Activated CD8-positive, alpha-beta T cell treated with anti-CD3 and anti-CD28 coated beads, Interleukin-2, amount 10 ng/mL, durations not matched to agents 7 days and 5 days (primary cell): ENCODE measurements around the gene MED17. TPM values are rescaled to one million over a fixed set of nuclear protein-coding genes. Genes with fewer than 3 reads are reported as not detected.
"Not testable (repeated sequence)": the region's sequence is repeated elsewhere in the genome, so short reads cannot be mapped to it uniquely, and the experiment has no call there.

ENCODE experiments used
- ATAC-seq: fragments of 150-1000 bp; cut with Tn5 transposase; one replicate; pipeline ENCODE4 v1.10.0; 2021; ENCODE audit warnings: moderate library complexity
- CTCF ChIA-PET: fragments of 350-600 bp; sonication (Branson Sonifier 250); formaldehyde crosslinking; loops from one replicate; lab custom pipeline; 2021; ENCODE audit warnings: antibody characterized with exemption; lab: Charles Lee
- POLR2A ChIA-PET: fragments of 350-600 bp; sonication (Branson Sonifier 250); formaldehyde crosslinking; loops from one replicate; lab custom pipeline; 2021; ENCODE audit warnings: antibody characterized with exemption; lab: Charles Lee
- DNase-seq: peaks from one replicate; pipeline ENCODE4 v3.0.0-alpha.2; 2020
- H3K27ac Mint-ChIP-seq: one replicate; pipeline ENCODE4 v1.8.0; 2021; ENCODE audit warnings: mild to moderate bottlenecking, mixed read lengths
- H3K27me3 Mint-ChIP-seq: one replicate; pipeline ENCODE4 v1.8.0; 2021; ENCODE audit warnings: low read depth, mixed read lengths
- H3K36me3 Mint-ChIP-seq: one replicate; pipeline ENCODE4 v1.8.0; 2021; ENCODE audit warnings: low read depth, mixed read lengths
- H3K4me1 Mint-ChIP-seq: one replicate; pipeline ENCODE4 v1.8.0; 2021; ENCODE audit warnings: low read depth, mixed read lengths
- H3K4me3 Mint-ChIP-seq: one replicate; pipeline ENCODE4 v1.8.0; 2021; ENCODE audit warnings: mild to moderate bottlenecking, mixed read lengths
- H3K9me3 Mint-ChIP-seq: one replicate; pipeline ENCODE4 v1.8.0; 2022; ENCODE audit warnings: mixed read lengths; ENCODE audit not compliant: insufficient read depth
- total RNA-seq, 2 experiments: library from RNA; stranded (reverse); gene quantifications; one replicate each; pipeline ENCODE4 v1.2.3, GENCODE V29; 2021

MED17 gene
- total RNA-seq, 2 experiments from 2014 or later = 43.6 to 45.3 TPM

DNA sequence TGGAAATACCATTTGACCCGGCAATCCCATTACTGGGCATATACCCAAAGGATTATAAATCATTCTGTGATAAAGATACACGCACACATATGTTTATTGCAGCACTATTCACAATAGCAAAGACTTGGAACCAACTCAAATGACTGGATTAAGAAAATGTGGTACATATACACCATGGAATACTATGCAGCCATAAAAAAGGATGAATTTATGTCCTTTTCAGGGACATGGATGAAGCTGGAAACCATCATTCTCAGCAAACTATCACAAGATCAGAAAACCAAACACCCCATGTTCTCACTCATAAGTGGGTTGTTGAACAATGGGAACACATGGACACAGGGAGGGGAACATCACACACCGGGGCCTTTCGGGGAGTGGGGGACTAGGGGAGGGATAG lies 25.0 kb upstream of the MED17 start:
- H3K4me3 Mint-ChIP-seq, CTCF ChIA-PET, H3K4me1 Mint-ChIP-seq, H3K9me3 Mint-ChIP-seq, ATAC-seq, H3K27me3 Mint-ChIP-seq, H3K27ac Mint-ChIP-seq, DNase-seq: not testable (repeated sequence)
- POLR2A ChIA-PET = interaction anchor here (1.4 kb wide), 1 partner anchor 25 kb away, joined by 4 read pairs; the partner anchor contains the start of gene MED17
- H3K36me3 Mint-ChIP-seq = peaks cover 22% of the 10 kb centered on the region

DNA sequence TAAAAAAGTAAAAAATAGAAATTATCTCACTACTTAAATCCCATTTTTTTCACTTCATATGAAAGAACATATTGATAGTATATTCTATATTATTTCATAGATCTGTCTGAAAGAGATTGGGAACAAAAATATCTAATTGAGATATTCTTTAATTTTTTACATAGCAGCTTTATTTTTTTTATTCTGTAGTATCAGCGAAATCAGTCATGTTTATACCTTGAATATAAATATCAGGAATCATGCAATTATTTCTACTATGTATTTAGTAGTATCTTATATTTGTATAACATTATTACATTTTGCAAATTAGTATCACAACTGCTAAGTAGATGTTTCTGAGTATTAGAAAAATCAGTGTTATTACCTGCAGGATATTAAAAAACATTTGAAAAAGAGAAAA lies 22.2 kb upstream of the MED17 start:
- Mint-ChIP-seq H3K36me3 (peaks cover 31% of the 10 kb centered on the region), H3K27me3 (no peaks in the 10 kb centered on the region), H3K27ac (no peak overlapping the region), H3K9me3 (no peaks in the 10 kb centered on the region), H3K4me1 (no peaks in the 10 kb centered on the region), H3K4me3 (no peak overlapping the region)
- ATAC-seq = no peak
- DNase-seq = no peak
- ChIA-PET POLR2A (interaction anchor here (1.2 kb wide), 1 partner anchor 22 kb away, joined by 3 read pairs; the partner anchor contains the start of gene MED17), CTCF (no interaction called here)

DNA sequence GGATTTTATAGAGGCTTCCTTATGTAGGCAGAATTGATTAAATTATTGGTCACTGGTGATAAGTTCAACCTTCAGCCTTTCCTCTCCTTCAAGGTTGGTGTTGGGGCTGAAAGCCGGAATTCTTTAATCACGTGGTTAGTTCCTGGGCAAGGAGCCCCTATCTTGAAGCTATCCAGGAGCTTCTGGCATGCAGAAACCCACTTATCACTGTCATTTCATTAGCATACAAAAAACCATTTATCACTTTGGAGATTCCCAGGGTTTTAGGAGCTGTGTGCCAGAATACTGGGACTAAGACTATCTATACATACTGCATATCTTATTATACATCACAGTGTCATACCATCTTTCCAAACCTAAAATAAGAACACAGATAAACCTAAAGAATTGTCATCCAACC lies 18.5 kb upstream of the MED17 start:
- Mint-ChIP-seq H3K36me3 (peaks cover 17% of the 10 kb centered on the region), H3K4me3 (no peak overlapping the region), H3K27me3 (no peaks in the 10 kb centered on the region), H3K9me3 (no peaks in the 10 kb centered on the region), H3K27ac (no peak overlapping the region), H3K4me1 (no peaks in the 10 kb centered on the region)
- DNase-seq (no peak), ATAC-seq (no peak)
- CTCF ChIA-PET = no interaction called here
- POLR2A ChIA-PET = interaction anchor here (1.6 kb wide), 2 partner anchors 18 to 24 kb away, joined by 4 to 6 read pairs; partner anchors contain the start of genes C11orf54, MED17 and TAF1D

DNA sequence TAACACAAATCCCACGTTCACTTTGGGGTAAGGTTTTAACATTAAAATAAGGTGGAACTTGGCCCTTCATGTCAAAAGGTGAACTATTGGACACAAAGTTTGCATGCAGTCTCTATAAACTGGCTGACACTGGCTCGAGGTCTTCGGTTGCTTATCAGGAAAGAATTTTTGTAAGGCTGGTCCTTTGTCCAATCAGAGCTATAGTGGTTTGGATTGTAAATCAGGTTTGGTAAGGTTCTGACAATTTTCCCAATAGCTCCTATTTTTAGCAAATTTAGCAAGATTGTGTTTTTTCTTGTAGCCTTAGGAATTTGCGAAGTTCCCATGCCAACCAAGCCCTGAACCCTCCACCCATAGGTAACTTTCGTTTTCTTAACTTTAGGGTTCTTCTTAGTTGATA lies 17.6 kb upstream of the MED17 start:
- POLR2A ChIA-PET = interaction anchor here (1.6 kb wide), 1 partner anchor 25 kb away, joined by 4 read pairs; the partner anchor contains the start of genes C11orf54 and TAF1D
- no peak overlapping the region for H3K27ac Mint-ChIP-seq
- H3K27me3 Mint-ChIP-seq = no peaks in the 10 kb centered on the region
- H3K9me3 Mint-ChIP-seq = no peaks in the 10 kb centered on the region
- no peak overlapping the region for H3K4me3 Mint-ChIP-seq
- CTCF ChIA-PET = no interaction called here
- peaks cover 14% of the 10 kb centered on the region for H3K36me3 Mint-ChIP-seq
- H3K4me1 Mint-ChIP-seq = no peaks in the 10 kb centered on the region
- DNase-seq (no peak), ATAC-seq (no peak)

DNA sequence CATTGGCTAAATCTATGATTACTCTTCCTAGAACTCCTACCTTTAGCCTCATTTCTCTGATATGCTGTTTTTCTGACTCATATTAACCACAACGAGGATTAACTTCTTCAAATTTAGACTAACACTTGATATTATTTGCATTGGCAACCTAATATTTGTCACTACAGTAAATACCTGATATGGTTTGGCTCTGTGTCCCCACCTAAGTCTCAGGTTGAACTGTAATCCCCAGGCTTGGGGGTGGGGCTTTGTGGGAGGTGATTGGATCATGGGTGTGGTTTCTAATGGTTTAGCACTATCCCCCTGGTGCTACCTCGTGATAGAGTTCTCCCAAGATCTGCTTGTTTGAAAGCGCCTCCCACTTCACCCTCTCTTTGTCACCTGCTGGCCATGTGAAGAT lies 17.1 kb upstream of the MED17 start:
- ChIA-PET POLR2A (no interaction called here), CTCF (no interaction called here)
- H3K27me3 Mint-ChIP-seq = no peaks in the 10 kb centered on the region
- peaks cover 14% of the 10 kb centered on the region for H3K36me3 Mint-ChIP-seq
- H3K27ac Mint-ChIP-seq = no peak overlapping the region
- no peak overlapping the region for H3K4me3 Mint-ChIP-seq
- H3K9me3 Mint-ChIP-seq = peaks cover 3% of the 10 kb centered on the region
- no peak for ATAC-seq
- DNase-seq = no peak
- no peaks in the 10 kb centered on the region for H3K4me1 Mint-ChIP-seq

DNA sequence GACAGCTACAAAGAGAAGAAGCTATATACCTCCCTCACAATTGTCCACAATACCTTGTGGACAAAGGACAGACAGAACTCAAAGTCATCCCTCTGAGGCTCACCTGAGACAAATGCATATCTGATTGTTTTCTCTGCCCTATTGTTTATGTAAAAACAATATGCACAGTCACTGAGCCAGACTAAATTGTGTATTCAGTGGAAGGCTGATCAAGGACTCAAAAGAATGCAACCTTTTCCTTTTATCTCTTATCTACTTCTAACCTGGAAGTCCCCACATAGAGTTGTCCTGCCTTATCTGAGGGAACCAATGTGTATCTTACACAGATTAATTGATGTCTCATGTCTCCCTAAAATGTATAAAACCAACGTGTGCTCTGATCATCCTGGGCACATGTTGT lies 13.9 kb upstream of the MED17 start:
- ATAC-seq (no peak), DNase-seq (no peak)
- Mint-ChIP-seq H3K27me3 (no peaks in the 10 kb centered on the region), H3K36me3 (peaks cover 15% of the 10 kb centered on the region), H3K4me3 (no peak overlapping the region), H3K9me3 (peaks cover 10% of the 10 kb centered on the region), H3K4me1 (no peaks in the 10 kb centered on the region), H3K27ac (no peak overlapping the region)
- ChIA-PET POLR2A (interaction anchor here (1.4 kb wide), 1 partner anchor 14 kb away, joined by 3 read pairs; the partner anchor contains the start of gene MED17), CTCF (no interaction called here)

DNA sequence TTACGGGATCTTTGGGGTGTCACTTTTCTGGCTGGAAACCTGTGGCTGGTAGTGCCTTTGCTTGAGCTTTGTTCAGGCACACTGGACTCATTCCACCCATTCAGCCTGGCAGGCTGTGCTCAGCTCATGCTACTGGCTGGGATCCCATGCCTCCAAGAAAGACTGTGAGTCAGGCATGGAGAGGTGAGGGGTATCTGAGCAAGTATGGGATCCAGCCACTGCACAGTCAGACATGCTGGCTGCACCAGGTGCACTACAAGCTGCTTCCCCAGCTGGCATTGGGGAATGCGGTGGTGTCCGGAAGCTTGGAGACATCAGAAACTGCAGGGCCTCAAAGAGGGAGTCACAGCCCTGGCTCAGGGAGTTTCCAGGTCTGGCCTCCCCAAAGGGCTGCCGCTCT lies 12.0 kb upstream of the MED17 start:
- Mint-ChIP-seq H3K4me1 (no peaks in the 10 kb centered on the region), H3K27ac (no peak overlapping the region), H3K4me3 (no peak overlapping the region), H3K9me3 (peaks cover 10% of the 10 kb centered on the region), H3K36me3 (peaks cover 7% of the 10 kb centered on the region), H3K27me3 (no peaks in the 10 kb centered on the region)
- ATAC-seq = no peak
- CTCF ChIA-PET = no interaction called here
- DNase-seq = no peak
- POLR2A ChIA-PET = interaction anchor here (0.7 to 2.0 kb wide), 2 partner anchors 12 to 31 kb away, joined by 3 to 9 read pairs; partner anchors contain the start of genes C11orf54, MED17 and TAF1D

DNA sequence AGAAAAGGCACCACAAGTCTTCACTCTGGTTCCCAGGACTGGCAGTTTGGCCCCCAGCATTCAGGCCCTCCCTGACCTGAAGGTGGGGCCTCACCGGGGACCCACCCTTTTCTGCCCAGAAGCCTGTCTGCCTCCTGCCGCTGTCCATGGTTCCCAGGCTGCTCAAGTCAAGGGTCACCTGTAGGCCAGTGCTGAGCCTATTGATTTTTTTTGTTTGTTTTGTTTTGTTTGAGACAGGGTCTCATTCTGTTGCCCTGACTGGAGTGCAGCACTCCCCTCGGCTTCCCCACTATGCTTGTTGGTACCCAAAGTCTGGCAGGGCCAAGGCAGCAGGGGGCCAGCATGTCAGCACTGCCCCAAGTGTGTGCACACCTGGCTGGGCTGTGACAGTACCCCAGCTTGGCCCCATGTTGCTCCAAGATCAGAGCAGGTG lies 11.0 kb upstream of the MED17 start:
- DNase-seq = no peak
- no peak for ATAC-seq
- no peaks in the 10 kb centered on the region for H3K27me3 Mint-ChIP-seq
- H3K4me1 Mint-ChIP-seq = no peaks in the 10 kb centered on the region
- ChIA-PET POLR2A (interaction anchor here (0.9 to 2.0 kb wide), 3 partner anchors 11 to 45 kb away, joined by 3 to 9 read pairs (median 3); partner anchors contain the start of genes C11orf54, MED17 and TAF1D), CTCF (interaction anchor here (1.6 kb wide), 1 partner anchor 11 kb away, joined by 4 read pairs; the partner anchor contains the start of gene MED17)
- no peak overlapping the region for H3K4me3 Mint-ChIP-seq
- peaks cover 5% of the 10 kb centered on the region for H3K36me3 Mint-ChIP-seq
- peaks cover 10% of the 10 kb centered on the region for H3K9me3 Mint-ChIP-seq
- H3K27ac Mint-ChIP-seq = no peak overlapping the region

DNA sequence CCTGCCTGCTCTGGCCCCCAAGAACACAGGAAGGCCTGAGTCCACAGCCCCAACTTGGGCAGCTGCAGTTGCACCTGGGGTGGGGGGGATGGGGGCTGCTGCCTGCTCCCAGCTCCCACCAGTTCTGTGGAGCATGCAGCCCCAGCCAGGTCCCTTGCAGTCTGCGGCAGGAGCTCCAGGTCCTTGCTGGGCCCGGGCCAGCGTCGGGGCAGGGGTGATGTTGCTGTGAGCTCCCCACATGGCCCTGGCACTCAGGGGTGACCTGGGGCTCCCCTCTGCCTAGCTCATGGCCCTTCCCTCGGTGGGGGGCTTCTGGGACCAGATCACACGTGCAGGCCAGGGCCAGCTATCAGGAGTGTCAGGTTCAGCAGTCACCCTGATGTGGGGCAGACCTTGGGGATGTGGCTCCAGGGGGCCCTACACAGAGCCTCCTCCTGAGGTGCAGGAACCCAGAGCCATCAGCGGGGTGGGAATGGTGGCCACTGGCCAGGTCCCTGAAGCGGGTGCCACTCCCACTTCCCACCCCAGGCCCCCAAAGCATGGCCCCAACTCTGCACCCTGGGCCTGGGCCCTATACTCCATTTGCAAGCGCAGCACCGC lies 10.4 kb upstream of the MED17 start:
- no peak for ATAC-seq
- Mint-ChIP-seq H3K4me1 (no peaks in the 10 kb centered on the region), H3K36me3 (peaks cover 5% of the 10 kb centered on the region), H3K9me3 (peaks cover 10% of the 10 kb centered on the region), H3K27ac (no peak overlapping the region), H3K4me3 (no peak overlapping the region), H3K27me3 (no peaks in the 10 kb centered on the region)
- POLR2A ChIA-PET = interaction anchor here (0.9 to 2.0 kb wide), 3 partner anchors 10 to 45 kb away, joined by 3 to 9 read pairs (median 3); partner anchors contain the start of genes C11orf54, MED17 and TAF1D
- DNase-seq = no peak
- CTCF ChIA-PET = interaction anchor here (1.6 kb wide), 1 partner anchor 10 kb away, joined by 4 read pairs; the partner anchor contains the start of gene MED17

DNA sequence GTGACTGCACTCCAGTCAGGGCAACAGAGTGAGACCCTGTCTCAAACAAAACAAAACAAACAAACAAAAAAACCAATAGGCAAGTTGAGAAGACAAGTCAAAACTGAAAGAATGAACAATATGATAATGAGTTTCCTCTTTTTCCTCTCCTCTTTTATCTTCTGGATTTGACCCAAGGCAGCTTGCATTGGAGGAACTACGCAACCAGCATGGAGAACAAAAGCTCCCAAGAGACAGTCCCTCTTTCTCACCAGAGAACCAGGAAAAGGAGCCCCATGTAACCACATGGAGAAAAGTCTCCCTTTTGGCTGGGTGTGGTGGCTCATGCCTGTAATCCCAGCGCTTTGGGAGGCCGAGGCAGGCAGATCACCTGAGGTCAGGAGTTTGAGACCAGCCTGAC lies 9.5 kb upstream of the MED17 start:
- CTCF ChIA-PET = interaction anchor here (1.6 kb wide), 1 partner anchor 9 kb away, joined by 4 read pairs; the partner anchor contains the start of gene MED17
- H3K27me3 Mint-ChIP-seq, H3K27ac Mint-ChIP-seq, H3K4me1 Mint-ChIP-seq, H3K36me3 Mint-ChIP-seq, POLR2A ChIA-PET, DNase-seq, ATAC-seq, H3K4me3 Mint-ChIP-seq: not testable (repeated sequence)
- peaks cover 10% of the 10 kb centered on the region for H3K9me3 Mint-ChIP-seq

DNA sequence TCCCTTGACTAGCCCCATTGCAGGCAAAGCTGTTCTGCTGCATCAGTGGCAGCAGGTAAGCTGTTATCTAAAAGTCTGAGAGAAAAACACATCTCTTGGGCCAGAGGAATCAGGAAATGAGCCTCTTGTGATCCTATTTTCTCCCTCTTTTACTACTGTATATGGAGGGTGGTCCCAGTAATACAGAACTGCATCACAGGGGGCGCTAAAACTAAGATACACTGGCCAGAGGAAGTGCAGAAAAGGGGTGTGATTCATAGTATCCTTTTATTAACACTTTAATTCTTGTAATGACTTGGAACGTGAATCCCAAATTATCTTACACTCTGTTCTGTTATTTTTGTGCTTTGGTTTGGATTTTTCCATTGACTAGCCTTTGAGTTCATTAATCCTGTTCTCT lies 8.8 kb upstream of the MED17 start:
- ChIA-PET CTCF (no interaction called here), POLR2A (interaction anchor here (1.0 kb wide), 1 partner anchor 9 kb away, joined by 3 read pairs; the partner anchor contains the start of gene MED17)
- Mint-ChIP-seq H3K4me3 (no peak overlapping the region), H3K9me3 (peaks cover 10% of the 10 kb centered on the region), H3K27ac (no peak overlapping the region), H3K27me3 (no peaks in the 10 kb centered on the region), H3K4me1 (no peaks in the 10 kb centered on the region), H3K36me3 (peaks cover 10% of the 10 kb centered on the region)
- DNase-seq = no peak
- no peak for ATAC-seq

DNA sequence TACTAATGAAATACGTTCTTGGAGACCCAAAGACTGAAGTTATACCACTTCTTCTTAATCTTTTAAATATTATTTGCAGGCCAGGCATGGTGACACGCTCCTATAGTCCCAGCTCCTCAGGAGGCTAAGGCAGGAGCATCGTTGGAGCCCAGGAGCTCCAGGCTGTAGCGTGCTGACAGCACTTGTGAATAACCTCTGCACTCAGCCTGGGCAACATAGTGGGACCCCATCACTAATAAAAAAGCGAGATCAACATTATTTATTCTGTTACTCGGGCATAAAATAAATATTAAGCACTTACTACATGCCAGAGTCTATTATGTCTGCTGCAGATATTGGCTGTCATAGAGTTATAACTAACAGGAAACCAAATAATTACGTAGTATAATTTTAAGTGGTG lies 720 bp upstream of the MED17 start:
- Mint-ChIP-seq H3K9me3 (no peaks in the 10 kb centered on the region), H3K4me1 (peaks cover 42% of the 10 kb centered on the region), H3K4me3 (peak overlapping the region; percentile 99), H3K36me3 (peaks cover 36% of the 10 kb centered on the region), H3K27ac (peak overlapping the region; percentile 97), H3K27me3 (no peaks in the 10 kb centered on the region)
- CTCF ChIA-PET = interaction anchor here (0.9 to 3.2 kb wide), 6 partner anchors 9 to 51 kb away, joined by 3 to 45 read pairs (median 4); partner anchors contain the start of genes C11orf54 and TAF1D
- no peak for ATAC-seq
- DNase-seq = no peak
- POLR2A ChIA-PET = interaction anchor here (0.6 to 5.1 kb wide), 13 partner anchors 14 to 1190 kb away, joined by 3 to 161 read pairs (median 3); partner anchors contain the start of genes C11orf54, CEP295, CWC15 and KDM4D
